Stimulated activated CD4-positive, alpha-beta T cell treated with anti-CD3 and anti-CD28 coated beads, Interleukin-1b, Interleukin-23, amount 100 ng/mL, for 4 hours (primary cell): ENCODE data around the gene SLC2A11.

Experiments used
- DNase-seq, 2 donors: peaks; one replicate each; pipeline ENCODE4 v3.0.0-alpha.2; 2020; ENCODE audit warnings: low read depth in 2 of 2

The SLC2A11 gene

GRCh38 chr22:23832226-23833016, 25.3 kb upstream of the SLC2A11 start:
- DNase-seq: no peak

GRCh38 chr22:23833017-23833751, 24.5 kb upstream of the SLC2A11 start:
- DNase-seq: no peak

- DNase-seq: no peak
Observed at GRCh38 chr22:23833911-23834317, 23.8 kb upstream of the SLC2A11 start.

- DNase-seq: no peak
Observed at GRCh38 chr22:23834406-23834792, 23.3 kb upstream of the SLC2A11 start.

- no peak for DNase-seq
Observed at GRCh38 chr22:23834793-23835483, 22.7 kb upstream of the SLC2A11 start.

- DNase-seq: no peak
Observed at GRCh38 chr22:23835484-23836144, 22.1 kb upstream of the SLC2A11 start.

GRCh38 chr22:23836281-23836680, 21.4 kb upstream of the SLC2A11 start:
- no peak for DNase-seq

GRCh38 chr22:23836692-23837495, 20.8 kb upstream of the SLC2A11 start:
- DNase-seq: no peak

GRCh38 chr22:23837496-23837859, 20.2 kb upstream of the SLC2A11 start:
- no peak for DNase-seq

GRCh38 chr22:23837911-23838680, 19.6 kb upstream of the SLC2A11 start:
- no peak for DNase-seq

GRCh38 chr22:23838681-23839468, 18.8 kb upstream of the SLC2A11 start, which contains the start of gene DERL3:
TSS of gene DERL3 (minus strand) at chr22:23839006. CDS start at chr22:23838987, 19 bp downstream.
- DNase-seq: peak; percentile 87 to 90

GRCh38 chr22:23840026-23840425, 17.6 kb upstream of the SLC2A11 start:
- no peak for DNase-seq

- no peak for DNase-seq
Observed at GRCh38 chr22:23841292-23841691, 16.4 kb upstream of the SLC2A11 start.

GRCh38 chr22:23841736-23842445, 15.8 kb upstream of the SLC2A11 start:
- no peak for DNase-seq

GRCh38 chr22:23842599-23842998, 15.1 kb upstream of the SLC2A11 start:
- DNase-seq: no peak

GRCh38 chr22:23844739-23845202, 12.9 kb upstream of the SLC2A11 start:
- no peak for DNase-seq

GRCh38 chr22:23845265-23846080, 12.2 kb upstream of the SLC2A11 start:
- no peak for DNase-seq

- no peak for DNase-seq
Observed at GRCh38 chr22:23846081-23846469, 11.6 kb upstream of the SLC2A11 start.
